Caco-2 (cell line): ENCODE data around the gene PDE11A. TPM values are rescaled to one million over a fixed set of nuclear protein-coding genes. Genes with fewer than 3 reads are reported as not detected.

Experiments
- BruUV-seq: library from RNA; stranded (reverse); fragments of 400-500 nt; replicated peaks from 2 replicates; lab custom pipeline; 2021; lab: Mats Ljungman, UMichigan
- CTCF ChIA-PET: fragments of 300-600 bp; sonication (Branson Sonifier 250); formaldehyde crosslinking; loops from one replicate; lab custom pipeline; 2022; ENCODE audit warnings: antibody characterized with exemption; lab: Charles Lee
- POLR2A ChIA-PET: fragments of 300-600 bp; sonication (Branson Sonifier 250); formaldehyde crosslinking; loops from one replicate; lab custom pipeline; 2022; ENCODE audit warnings: antibody characterized with exemption; lab: Charles Lee
- DNase-seq, 2 experiments: peaks; one replicate each; pipeline versions ENCODE4 v3.0.0 to v3.0.0-alpha.2; 2020 to 2022
- H3K27me3 ChIP-seq: replicated peaks from 2 replicates; pipeline ENCODE4 v1.6.0; 2011; ENCODE audit warnings: low read length; ENCODE audit not compliant: control insufficient read depth, insufficient read depth
- H3K36me3 ChIP-seq: 2 replicates; pipeline ENCODE4 v1.5.1; 2011; ENCODE audit warnings: low read length; ENCODE audit not compliant: control insufficient read depth, insufficient read depth
- H3K4me1 ChIP-seq: fragments of 250-450 bp; sonication (Bioruptor Pico); 2 replicates; pipeline ENCODE4 v1.5.1; 2020; ENCODE audit warnings: mild to moderate bottlenecking
- H3K4me3 ChIP-seq: 2 replicates; pipeline ENCODE4 v1.5.1; 2011; ENCODE audit warnings: low read depth, mild to moderate bottlenecking, control low read depth, low read length
- H3K9me3 ChIP-seq: fragments of 250-450 bp; sonication (Bioruptor Pico); 2 replicates; pipeline ENCODE4 v1.5.1; 2020; ENCODE audit warnings: mild to moderate bottlenecking, moderate library complexity
- H3K27ac Mint-ChIP-seq: one replicate; pipeline ENCODE4 v1.8.0; 2022; ENCODE audit warnings: mixed read lengths; ENCODE audit not compliant: unreplicated experiment
- H3K27me3 Mint-ChIP-seq: one replicate; pipeline ENCODE4 v1.8.0; 2022; ENCODE audit warnings: mixed read lengths; ENCODE audit not compliant: insufficient read depth, unreplicated experiment
- H3K36me3 Mint-ChIP-seq: one replicate; pipeline ENCODE4 v1.8.0; 2022; ENCODE audit warnings: mild to moderate bottlenecking, mixed read lengths; ENCODE audit not compliant: insufficient read depth, unreplicated experiment
- H3K4me1 Mint-ChIP-seq: one replicate; pipeline ENCODE4 v1.8.0; 2022; ENCODE audit warnings: low read depth, mixed read lengths; ENCODE audit not compliant: unreplicated experiment
- H3K4me3 Mint-ChIP-seq: one replicate; pipeline ENCODE4 v1.8.0; 2022; ENCODE audit warnings: mild to moderate bottlenecking, moderate library complexity, mixed read lengths; ENCODE audit not compliant: unreplicated experiment
- H3K9me3 Mint-ChIP-seq: one replicate; pipeline ENCODE4 v1.8.0; 2022; ENCODE audit warnings: mixed read lengths; ENCODE audit not compliant: unreplicated experiment
- intact Hi-C: fragments of 100-400 bp; cut with micrococcal nuclease; formaldehyde crosslinking; loops from one replicate; pipeline ENCODE4 v1.10.0; 2022; ENCODE audit not compliant: unreplicated experiment
- total RNA-seq: library from RNA; stranded (reverse); gene quantifications from 2 replicates; pipeline ENCODE4 v1.2.3, GENCODE V29; 2022
- TF ChIP-seq, protein P1 (sequence below), 2 experiments: fragments of 200-600 bp in 1 of 2; IDR thresholded peaks; 1 replicate in 1 of 2; 2 replicates in 1 of 2; pipeline versions ENCODE4 v1.5.1 to v1.8.0; 2011 to 2022; ENCODE audit warnings: antibody characterized with exemption in 1 of 2, control low read depth in 1 of 2, inconsistent platforms in 1 of 2, low read depth in 1 of 2, low read length in 1 of 2, mild to moderate bottlenecking in 1 of 2, moderate library complexity in 1 of 2; ENCODE audit not compliant: insufficient read depth in 1 of 2, severe bottlenecking in 1 of 2, unreplicated experiment in 1 of 2

PDE11A gene
- total RNA-seq, 1 experiment from 2014 or later, result 0.25 TPM

DNA sequence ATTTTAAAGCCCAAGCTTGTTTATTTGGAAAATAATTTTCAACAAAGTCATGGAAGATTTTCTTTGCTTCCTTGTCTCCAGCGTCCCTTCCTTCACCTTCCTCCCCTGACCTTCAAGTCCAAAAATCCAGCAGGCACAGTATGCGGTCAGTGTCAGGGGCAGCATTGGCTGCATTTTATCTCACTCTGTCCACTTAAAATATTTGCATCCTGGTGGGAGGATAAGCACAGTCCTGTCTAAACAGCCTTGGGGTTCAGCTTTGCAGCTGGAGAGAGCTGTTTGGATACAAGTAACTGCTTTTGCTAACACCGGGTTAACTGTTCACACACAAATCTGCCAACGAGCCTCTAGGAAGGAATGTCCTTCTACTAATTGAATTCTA, 318.1 kb downstream of the PDE11A start:
- TF ChIP-seq, protein P1, sequence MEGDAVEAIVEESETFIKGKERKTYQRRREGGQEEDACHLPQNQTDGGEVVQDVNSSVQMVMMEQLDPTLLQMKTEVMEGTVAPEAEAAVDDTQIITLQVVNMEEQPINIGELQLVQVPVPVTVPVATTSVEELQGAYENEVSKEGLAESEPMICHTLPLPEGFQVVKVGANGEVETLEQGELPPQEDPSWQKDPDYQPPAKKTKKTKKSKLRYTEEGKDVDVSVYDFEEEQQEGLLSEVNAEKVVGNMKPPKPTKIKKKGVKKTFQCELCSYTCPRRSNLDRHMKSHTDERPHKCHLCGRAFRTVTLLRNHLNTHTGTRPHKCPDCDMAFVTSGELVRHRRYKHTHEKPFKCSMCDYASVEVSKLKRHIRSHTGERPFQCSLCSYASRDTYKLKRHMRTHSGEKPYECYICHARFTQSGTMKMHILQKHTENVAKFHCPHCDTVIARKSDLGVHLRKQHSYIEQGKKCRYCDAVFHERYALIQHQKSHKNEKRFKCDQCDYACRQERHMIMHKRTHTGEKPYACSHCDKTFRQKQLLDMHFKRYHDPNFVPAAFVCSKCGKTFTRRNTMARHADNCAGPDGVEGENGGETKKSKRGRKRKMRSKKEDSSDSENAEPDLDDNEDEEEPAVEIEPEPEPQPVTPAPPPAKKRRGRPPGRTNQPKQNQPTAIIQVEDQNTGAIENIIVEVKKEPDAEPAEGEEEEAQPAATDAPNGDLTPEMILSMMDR (IDR thresholded peaks at IDR 0.05; ENCODE audit: insufficient read depth in 1 of 2, low read depth in 1 of 2, low read length in 1 of 2, severe bottlenecking in 1 of 2, unreplicated experiment in 1 of 2), result no peak
- Histone ChIP-seq H3K4me3 (no peak overlapping the region), H3K4me1 (peaks cover 10% of the 10 kb centered on the region), H3K36me3 (no peaks in the 10 kb centered on the region), H3K27me3 (no peaks in the 10 kb centered on the region), H3K9me3 (no peaks in the 10 kb centered on the region)
- ChIA-PET CTCF (no interaction called here), POLR2A (no interaction called here)
- Mint-ChIP-seq H3K36me3 (no peaks in the 10 kb centered on the region), H3K9me3 (no peaks in the 10 kb centered on the region), H3K27ac (no peak overlapping the region), H3K4me1 (peaks cover 9% of the 10 kb centered on the region), H3K27me3 (no peaks in the 10 kb centered on the region), H3K4me3 (no peak overlapping the region)
- intact Hi-C loops, result no loop called here
- DNase-seq, result no peak
- no TSS peak for BruUV-seq

DNA sequence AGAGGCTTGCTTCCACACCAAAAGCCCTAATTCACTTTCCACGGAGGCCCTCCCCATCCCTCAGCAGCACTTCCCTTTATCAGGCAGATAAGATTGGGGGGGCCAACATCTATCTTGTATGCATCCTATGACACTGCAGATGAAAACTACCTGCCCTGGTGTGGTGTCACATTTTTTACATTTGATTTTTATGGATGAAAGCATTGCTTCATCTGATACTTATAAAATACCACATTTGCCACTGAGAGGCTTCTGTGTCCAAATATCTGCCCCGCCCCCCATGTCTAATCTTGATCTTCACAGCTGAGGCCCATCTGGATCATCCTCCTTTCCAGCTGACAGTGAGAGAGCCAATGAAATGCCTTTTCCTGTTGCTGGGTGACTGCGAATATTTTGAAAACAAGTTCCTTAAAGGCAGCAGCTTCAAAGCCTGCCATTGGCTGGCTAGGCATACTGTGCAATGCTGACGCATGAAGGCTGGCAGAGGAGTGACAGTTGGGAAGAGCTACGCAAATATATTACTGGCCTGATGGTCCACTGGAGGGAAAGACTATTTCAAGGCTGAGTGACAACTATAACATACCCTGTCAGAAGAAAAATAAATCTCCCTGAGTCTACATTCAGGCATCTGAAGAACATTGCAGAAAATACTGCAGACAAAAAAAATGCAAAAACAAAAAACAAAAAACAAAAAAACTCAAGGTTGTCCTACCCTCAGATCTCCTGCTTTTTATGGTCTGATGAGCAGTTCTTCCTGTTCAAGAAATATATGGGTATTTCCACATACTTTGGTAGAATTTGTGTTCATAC, 318.7 kb downstream of the PDE11A start:
- no peak overlapping the region for H3K4me3 Mint-ChIP-seq
- TF ChIP-seq, protein P1 (IDR thresholded peaks at IDR 0.05; ENCODE audit: insufficient read depth in 1 of 2, low read depth in 1 of 2, low read length in 1 of 2, severe bottlenecking in 1 of 2, unreplicated experiment in 1 of 2), result no peak
- CTCF ChIA-PET, result no interaction called here

DNA sequence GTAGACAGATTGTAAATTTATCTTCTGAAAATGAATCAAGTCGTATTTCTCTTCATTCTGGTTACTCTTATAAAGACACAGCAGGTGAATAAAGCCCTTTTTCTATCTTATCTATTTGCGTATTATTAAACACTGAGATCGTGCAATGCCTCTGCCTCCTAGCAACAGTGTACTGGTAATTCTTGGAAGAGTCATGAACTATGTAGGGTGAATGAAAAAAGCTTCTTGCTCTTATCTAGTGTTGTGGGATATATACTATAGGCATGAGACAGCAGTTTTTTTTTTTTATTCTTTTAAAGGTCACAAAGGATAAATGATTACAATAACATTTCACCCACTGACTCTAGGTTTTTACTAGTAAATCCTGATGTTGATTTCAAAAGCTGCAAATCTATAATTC, 324.2 kb downstream of the PDE11A start:
- Histone ChIP-seq H3K36me3 (no peaks in the 10 kb centered on the region), H3K27me3 (no peaks in the 10 kb centered on the region), H3K4me1 (no peaks in the 10 kb centered on the region), H3K4me3 (no peak overlapping the region), H3K9me3 (no peaks in the 10 kb centered on the region)
- H3K36me3 Mint-ChIP-seq, result no peaks in the 10 kb centered on the region
- intact Hi-C loops, result no loop called here
- no peak overlapping the region for H3K27ac Mint-ChIP-seq
- no peaks in the 10 kb centered on the region for H3K27me3 Mint-ChIP-seq
- TF ChIP-seq, protein P1 (IDR thresholded peaks at IDR 0.05; ENCODE audit: insufficient read depth in 1 of 2, low read depth in 1 of 2, low read length in 1 of 2, severe bottlenecking in 1 of 2, unreplicated experiment in 1 of 2), result no peak
- H3K4me3 Mint-ChIP-seq, result no peak overlapping the region
- POLR2A ChIA-PET, result interaction anchor here (0.6 kb wide), 1 partner anchor 438 kb away, joined by 4 read pairs; no protein-coding TSS in a partner anchor
- peaks cover 12% of the 10 kb centered on the region for H3K4me1 Mint-ChIP-seq
- no TSS peak for BruUV-seq
- CTCF ChIA-PET, result no interaction called here
- no peak for DNase-seq
- H3K9me3 Mint-ChIP-seq, result no peaks in the 10 kb centered on the region

More for the DNA sequence above, 318.7 kb downstream of the PDE11A start:
- DNase-seq, result peak; percentile 31 to 40
- Histone ChIP-seq H3K4me3 (no peak overlapping the region), H3K9me3 (no peaks in the 10 kb centered on the region), H3K4me1 (peaks cover 4% of the 10 kb centered on the region; the same call in 1 of the 2 replicates), H3K36me3 (no peaks in the 10 kb centered on the region), H3K27me3 (no peaks in the 10 kb centered on the region)
- H3K4me1 Mint-ChIP-seq, result peaks cover 5% of the 10 kb centered on the region
- intact Hi-C loops, result no loop called here
- H3K9me3 Mint-ChIP-seq, result no peaks in the 10 kb centered on the region
- H3K27ac Mint-ChIP-seq, result no peak overlapping the region
- no peaks in the 10 kb centered on the region for H3K27me3 Mint-ChIP-seq
- H3K36me3 Mint-ChIP-seq, result no peaks in the 10 kb centered on the region
- no TSS peak for BruUV-seq
- POLR2A ChIA-PET, result no interaction called here
